OCI-LY3 (cell line): Measurements from ENCODE around the gene GNG2.

Experiments used
- EZH2phosphoT487 ChIP-seq: fragments of 200-600 bp; shearing (Covaris generic); IDR thresholded peaks from 2 replicates; pipeline ENCODE4 v1.6.1; 2018; ENCODE audit warnings: antibody characterized with exemption, mixed run types, low read depth
- TF ChIP-seq, protein P1 (sequence below): fragments of 200-600, 300-600 bp; sonication (generic); IDR thresholded peaks from 2 replicates; pipeline ENCODE4 v1.5.1; 2014; ENCODE audit warnings: antibody characterized with exemption, low read length, low read depth

- TF ChIP-seq, protein P1, sequence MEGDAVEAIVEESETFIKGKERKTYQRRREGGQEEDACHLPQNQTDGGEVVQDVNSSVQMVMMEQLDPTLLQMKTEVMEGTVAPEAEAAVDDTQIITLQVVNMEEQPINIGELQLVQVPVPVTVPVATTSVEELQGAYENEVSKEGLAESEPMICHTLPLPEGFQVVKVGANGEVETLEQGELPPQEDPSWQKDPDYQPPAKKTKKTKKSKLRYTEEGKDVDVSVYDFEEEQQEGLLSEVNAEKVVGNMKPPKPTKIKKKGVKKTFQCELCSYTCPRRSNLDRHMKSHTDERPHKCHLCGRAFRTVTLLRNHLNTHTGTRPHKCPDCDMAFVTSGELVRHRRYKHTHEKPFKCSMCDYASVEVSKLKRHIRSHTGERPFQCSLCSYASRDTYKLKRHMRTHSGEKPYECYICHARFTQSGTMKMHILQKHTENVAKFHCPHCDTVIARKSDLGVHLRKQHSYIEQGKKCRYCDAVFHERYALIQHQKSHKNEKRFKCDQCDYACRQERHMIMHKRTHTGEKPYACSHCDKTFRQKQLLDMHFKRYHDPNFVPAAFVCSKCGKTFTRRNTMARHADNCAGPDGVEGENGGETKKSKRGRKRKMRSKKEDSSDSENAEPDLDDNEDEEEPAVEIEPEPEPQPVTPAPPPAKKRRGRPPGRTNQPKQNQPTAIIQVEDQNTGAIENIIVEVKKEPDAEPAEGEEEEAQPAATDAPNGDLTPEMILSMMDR: no peak
- TF ChIP-seq EZH2phosphoT487: no peak
Measured at GRCh38 chr14:51856792-51857296, 3.6 kb upstream of the GNG2 start.
